Activated CD4-positive, alpha-beta memory T cell treated with anti-CD3 and anti-CD28 coated beads, Interleukin-2, amount 10 ng/mL, durations not matched to agents 7 days and 5 days (primary cell): ENCODE results near the gene KTN1. TPM values are rescaled to one million over a fixed set of nuclear protein-coding genes. Genes with fewer than 3 reads are reported as not detected.

Source experiments
- CTCF ChIA-PET: fragments of 350-600 bp; sonication (Branson Sonifier 250); formaldehyde crosslinking; loops from one replicate; lab custom pipeline; 2021; ENCODE audit warnings: antibody characterized with exemption, inconsistent platforms; lab: Charles Lee
- POLR2A ChIA-PET: fragments of 350-600 bp; sonication (Branson Sonifier 250); formaldehyde crosslinking; loops from one replicate; lab custom pipeline; 2021; ENCODE audit warnings: antibody characterized with exemption; lab: Charles Lee
- DNase-seq: peaks from one replicate; pipeline ENCODE4 v3.0.0-alpha.2; 2020
- H3K27ac Mint-ChIP-seq: one replicate; pipeline ENCODE4 v1.8.0; 2021; ENCODE audit warnings: mild to moderate bottlenecking, mixed read lengths
- H3K27me3 Mint-ChIP-seq: one replicate; pipeline ENCODE4 v1.8.0; 2021; ENCODE audit warnings: mixed read lengths
- H3K36me3 Mint-ChIP-seq: one replicate; pipeline ENCODE4 v1.8.0; 2021; ENCODE audit warnings: low read depth, mixed read lengths
- H3K4me1 Mint-ChIP-seq: one replicate; pipeline ENCODE4 v1.8.0; 2021; ENCODE audit warnings: mixed read lengths
- H3K4me3 Mint-ChIP-seq: one replicate; pipeline ENCODE4 v1.8.0; 2021; ENCODE audit warnings: mild to moderate bottlenecking, mixed read lengths
- H3K9me3 Mint-ChIP-seq: one replicate; pipeline ENCODE4 v1.8.0; 2021; ENCODE audit warnings: mixed read lengths
- total RNA-seq, 2 experiments: library from RNA; stranded (reverse); gene quantifications; one replicate each; pipeline ENCODE4 v1.2.3, GENCODE V29; 2021

Gene KTN1
- total RNA-seq, 2 experiments from 2014 or later, result 96.7 to 99.9 TPM

DNA sequence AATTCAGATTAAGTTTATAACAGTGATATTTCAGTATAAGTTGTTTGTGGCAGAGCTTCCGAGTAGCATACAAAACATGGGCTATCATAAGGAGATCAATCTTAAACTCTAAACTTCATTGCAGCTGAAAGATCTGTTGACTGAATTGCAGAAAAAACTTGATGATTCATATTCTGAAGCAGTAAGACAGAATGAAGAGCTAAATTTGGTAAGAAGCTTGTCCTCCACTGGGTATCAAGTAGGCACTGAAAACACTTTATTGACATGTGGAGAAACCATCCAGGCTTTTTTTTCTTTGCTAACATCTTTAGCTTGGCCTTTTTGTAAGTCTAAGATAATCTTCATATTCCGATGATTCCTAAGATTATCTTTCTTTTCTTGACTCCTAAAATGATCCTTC, 93.0 kb downstream of the KTN1 start:
- H3K27me3 Mint-ChIP-seq, result no peaks in the 10 kb centered on the region
- POLR2A ChIA-PET, result interaction anchor here (0.6 to 0.9 kb wide), 2 partner anchors 9 to 40 kb away, joined by 3 read pairs; no protein-coding TSS in a partner anchor
- no peak overlapping the region for H3K4me3 Mint-ChIP-seq
- peaks cover 40% of the 10 kb centered on the region for H3K36me3 Mint-ChIP-seq
- H3K27ac Mint-ChIP-seq, result no peak overlapping the region
- CTCF ChIA-PET, result interaction anchor here (0.6 kb wide), 1 partner anchor 701 kb away, joined by 3 read pairs; no protein-coding TSS in a partner anchor
- peaks cover 3% of the 10 kb centered on the region for H3K4me1 Mint-ChIP-seq
- DNase-seq, result no peak
- no peaks in the 10 kb centered on the region for H3K9me3 Mint-ChIP-seq

DNA sequence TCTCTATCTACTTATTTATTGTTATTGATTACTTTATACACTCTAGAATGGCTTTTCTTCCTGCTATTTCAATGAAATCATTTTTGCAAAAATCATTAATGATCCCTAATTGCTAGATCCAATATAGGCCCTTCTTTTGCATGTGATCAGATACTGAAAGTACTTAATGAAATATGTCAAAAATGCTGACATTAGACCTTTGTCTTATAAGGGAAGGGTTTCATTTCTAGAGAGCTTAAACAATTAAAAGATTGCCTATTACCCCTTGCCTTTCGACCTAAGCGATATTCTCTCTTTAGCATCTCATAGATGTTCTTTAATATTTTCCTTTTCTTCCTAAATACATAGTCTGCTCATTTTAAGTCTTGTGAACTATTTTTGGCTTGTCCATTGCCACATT, 101.1 kb downstream of the KTN1 start:
- Mint-ChIP-seq H3K27me3 (no peaks in the 10 kb centered on the region), H3K27ac (no peak overlapping the region), H3K4me3 (no peak overlapping the region), H3K36me3 (peaks cover 30% of the 10 kb centered on the region), H3K4me1 (no peaks in the 10 kb centered on the region), H3K9me3 (no peaks in the 10 kb centered on the region)
- ChIA-PET CTCF (no interaction called here), POLR2A (no interaction called here)
- DNase-seq, result no peak

DNA sequence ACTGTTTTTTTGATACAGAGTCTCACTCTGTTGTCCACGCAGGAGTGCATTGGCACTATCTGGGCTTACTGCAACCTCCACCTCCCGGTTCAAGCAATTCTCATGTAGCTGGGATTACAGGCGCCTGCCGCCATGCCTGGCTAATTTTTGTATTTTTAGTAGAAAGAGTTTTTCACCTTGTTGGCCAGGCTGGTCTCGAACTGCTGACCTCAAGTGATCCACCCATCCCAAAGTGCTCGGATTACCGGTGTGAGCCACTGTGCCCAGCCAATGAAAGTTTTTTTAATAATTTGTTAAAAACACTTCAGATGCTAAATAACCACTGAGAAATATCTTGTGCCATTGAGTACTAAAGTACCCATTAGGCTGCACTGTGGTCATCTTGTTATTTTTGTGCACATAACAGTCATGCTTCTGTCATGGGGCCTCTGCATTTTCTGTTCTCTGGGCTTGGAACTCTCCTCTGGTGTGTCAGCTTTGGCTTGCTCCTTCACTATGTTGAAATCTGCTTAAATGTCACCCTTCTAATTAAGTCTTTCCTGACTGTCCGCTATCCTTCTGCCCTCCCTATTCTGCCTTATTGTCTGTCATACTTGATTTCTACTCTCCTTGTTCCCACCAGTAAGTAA, 105.1 kb downstream of the KTN1 start:
- Mint-ChIP-seq H3K4me1 (peaks cover 4% of the 10 kb centered on the region), H3K4me3 (no peak overlapping the region), H3K36me3 (peaks cover 25% of the 10 kb centered on the region), H3K27ac (no peak overlapping the region), H3K27me3 (no peaks in the 10 kb centered on the region), H3K9me3 (no peaks in the 10 kb centered on the region)
- no peak for DNase-seq
- ChIA-PET POLR2A (no interaction called here), CTCF (no interaction called here)

DNA sequence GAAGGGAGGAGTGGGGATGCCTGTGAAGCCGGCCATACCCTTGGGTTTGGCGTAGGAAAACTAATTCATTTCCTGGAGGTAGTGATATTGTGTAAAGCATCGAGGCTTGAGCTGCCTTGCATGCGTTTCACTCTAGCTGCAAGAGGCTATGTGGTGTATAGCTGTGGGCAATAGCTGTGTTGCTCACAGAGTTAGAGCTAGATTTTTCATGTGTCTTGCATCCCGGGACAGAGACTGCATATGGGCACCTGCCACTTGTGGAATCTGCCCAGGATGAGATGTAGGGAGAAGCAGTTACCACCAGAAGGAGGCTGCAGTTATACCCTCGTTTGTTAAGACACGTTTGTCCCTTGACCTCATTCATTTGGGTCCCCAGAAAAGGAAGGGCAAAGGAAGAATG, 106.7 kb downstream of the KTN1 start:
- Mint-ChIP-seq H3K4me3 (no peak overlapping the region), H3K27ac (no peak overlapping the region), H3K4me1 (peaks cover 7% of the 10 kb centered on the region), H3K36me3 (peaks cover 25% of the 10 kb centered on the region), H3K9me3 (no peaks in the 10 kb centered on the region), H3K27me3 (no peaks in the 10 kb centered on the region)
- ChIA-PET POLR2A (no interaction called here), CTCF (interaction anchor here (1.2 kb wide), 1 partner anchor 22 kb away, joined by 5 read pairs; no protein-coding TSS in a partner anchor)
- no peak for DNase-seq

DNA sequence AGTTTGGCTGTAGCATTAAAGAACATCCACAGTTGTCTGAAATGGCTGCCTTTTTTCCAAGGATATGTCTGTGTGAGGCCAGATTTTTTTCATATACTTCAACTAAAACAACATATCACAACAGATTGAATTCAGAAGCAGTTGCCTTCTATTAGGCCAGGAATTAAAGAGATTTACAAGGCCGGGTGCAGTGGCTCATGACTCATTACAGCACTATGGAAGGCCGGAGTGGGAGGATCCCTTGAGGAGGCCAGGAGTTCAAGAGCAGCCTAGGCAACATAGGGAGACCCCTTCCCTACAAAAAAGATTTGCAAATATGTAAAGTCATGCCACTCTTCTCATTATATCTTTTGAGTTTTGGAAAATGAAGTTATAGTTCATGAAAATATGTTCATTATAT, 108.6 kb downstream of the KTN1 start:
- Mint-ChIP-seq H3K36me3 (peaks cover 18% of the 10 kb centered on the region), H3K27ac (no peak overlapping the region), H3K27me3 (no peaks in the 10 kb centered on the region), H3K4me3 (no peak overlapping the region), H3K9me3 (no peaks in the 10 kb centered on the region), H3K4me1 (peaks cover 7% of the 10 kb centered on the region)
- no peak for DNase-seq
- ChIA-PET CTCF (no interaction called here), POLR2A (no interaction called here)

DNA sequence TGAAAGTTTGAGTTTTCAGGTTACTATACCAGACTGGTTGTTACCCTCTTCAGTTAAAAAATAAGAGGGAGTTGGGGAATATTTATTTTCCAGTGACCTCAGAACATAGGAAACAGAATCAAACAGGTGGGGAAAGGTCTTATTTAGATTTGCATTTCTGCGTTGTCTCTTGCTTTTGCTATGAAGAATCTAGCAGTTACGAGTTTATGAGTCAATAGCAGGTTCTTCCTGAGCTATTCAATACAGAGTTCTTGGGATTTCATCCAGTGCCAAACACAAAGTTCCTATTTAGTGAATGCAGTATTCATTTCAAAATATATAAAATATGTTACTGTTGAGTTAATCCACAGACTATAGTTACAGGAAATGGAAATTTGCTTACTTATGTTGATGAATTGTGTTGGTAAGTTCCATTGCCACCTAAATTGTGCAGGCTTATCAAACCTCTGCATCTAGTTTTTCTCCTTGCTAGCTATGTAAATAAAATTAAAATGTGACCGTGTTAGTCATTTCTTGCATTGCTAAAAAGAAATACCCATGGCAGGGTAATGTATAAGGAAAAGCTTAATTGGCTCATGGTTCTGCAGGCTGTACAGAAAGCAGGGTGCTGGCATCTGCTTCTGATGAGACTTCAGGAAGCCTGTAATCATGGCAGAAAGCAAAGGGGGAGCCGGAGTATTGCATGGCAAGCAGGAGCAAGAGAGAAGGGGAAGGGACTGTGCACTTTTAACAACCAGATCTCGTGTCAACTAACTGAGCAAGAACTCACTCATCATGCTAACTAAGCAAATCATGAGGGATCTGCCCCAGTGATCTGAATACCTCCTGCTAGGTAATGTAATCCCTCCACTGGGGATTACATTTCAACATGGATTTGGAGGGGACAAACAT, 110.2 kb downstream of the KTN1 start:
- DNase-seq, result no peak
- H3K36me3 Mint-ChIP-seq, result peaks cover 10% of the 10 kb centered on the region
- no peaks in the 10 kb centered on the region for H3K27me3 Mint-ChIP-seq
- no peaks in the 10 kb centered on the region for H3K9me3 Mint-ChIP-seq
- H3K27ac Mint-ChIP-seq, result no peak overlapping the region
- H3K4me3 Mint-ChIP-seq, result no peak overlapping the region
- CTCF ChIA-PET, result interaction anchor here (0.6 kb wide), 1 partner anchor 30 kb away, joined by 3 read pairs; no protein-coding TSS in a partner anchor
- H3K4me1 Mint-ChIP-seq, result peaks cover 7% of the 10 kb centered on the region
- POLR2A ChIA-PET, result no interaction called here

DNA sequence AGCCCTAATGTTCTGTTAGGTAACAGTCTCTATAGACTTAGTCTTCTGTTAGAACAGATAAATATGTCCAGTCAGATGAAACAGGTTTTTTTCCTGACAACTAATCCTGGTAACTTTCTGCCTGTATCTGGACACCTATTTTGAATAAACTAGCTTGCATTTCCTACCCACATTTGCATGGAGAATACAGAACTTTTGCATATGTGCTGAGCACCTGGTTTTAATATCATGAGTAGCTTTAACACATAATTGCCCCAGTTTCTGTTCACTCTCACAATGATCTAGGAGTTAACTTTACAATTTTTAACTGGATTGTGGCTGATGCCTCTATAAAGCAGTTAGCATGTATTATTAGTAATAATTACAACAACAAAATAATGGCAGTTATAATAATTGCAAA, 111.7 kb downstream of the KTN1 start:
- Mint-ChIP-seq H3K9me3 (no peaks in the 10 kb centered on the region), H3K27ac (no peak overlapping the region), H3K4me1 (peaks cover 7% of the 10 kb centered on the region), H3K27me3 (no peaks in the 10 kb centered on the region), H3K36me3 (peaks cover 6% of the 10 kb centered on the region), H3K4me3 (no peak overlapping the region)
- POLR2A ChIA-PET, result no interaction called here
- no peak for DNase-seq
- CTCF ChIA-PET, result no interaction called here

DNA sequence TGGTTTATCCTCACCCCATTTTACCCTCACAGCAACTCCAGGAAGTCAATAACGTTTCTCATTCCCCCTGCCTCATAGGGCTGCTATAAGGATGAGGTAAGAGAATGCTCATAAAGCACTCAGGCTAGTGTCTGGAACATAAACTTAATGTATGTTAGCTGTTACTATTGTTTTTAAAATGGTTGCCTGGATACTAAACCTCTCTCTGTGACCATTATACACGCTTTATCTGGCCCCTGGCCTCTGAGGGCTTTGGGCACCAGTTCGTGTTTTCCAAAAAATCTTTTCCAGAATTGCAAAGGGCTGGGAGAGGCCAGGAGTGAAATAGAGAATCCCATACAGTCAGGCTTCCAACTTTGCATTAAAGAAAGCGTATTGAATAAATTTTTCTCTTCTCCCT, 113.9 kb downstream of the KTN1 start:
- Mint-ChIP-seq H3K4me1 (peaks cover 7% of the 10 kb centered on the region), H3K9me3 (no peaks in the 10 kb centered on the region), H3K4me3 (no peak overlapping the region), H3K36me3 (no peaks in the 10 kb centered on the region), H3K27ac (no peak overlapping the region), H3K27me3 (no peaks in the 10 kb centered on the region)
- ChIA-PET POLR2A (no interaction called here), CTCF (no interaction called here)
- DNase-seq, result no peak

DNA sequence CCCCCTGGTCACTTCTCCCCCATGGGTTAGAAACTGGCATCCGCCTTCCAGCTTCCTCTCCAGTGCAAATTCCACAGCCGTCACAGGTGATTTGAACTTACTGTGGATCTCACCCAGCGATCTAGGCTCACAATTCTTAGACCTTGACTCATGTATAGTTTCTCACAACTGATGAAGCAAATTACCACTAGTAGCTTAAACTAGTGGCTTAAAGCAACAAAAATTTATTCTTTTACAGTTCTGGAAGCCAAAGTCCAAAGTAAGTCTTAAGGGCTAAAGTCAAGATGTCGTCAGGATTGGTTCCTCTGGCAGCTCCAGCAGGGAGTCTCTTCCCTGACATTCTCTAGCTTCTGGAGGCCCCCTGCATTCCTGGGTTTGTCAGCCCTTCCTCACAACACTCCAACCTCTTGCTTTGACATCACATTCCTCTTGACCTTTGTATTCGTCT, 117.4 kb downstream of the KTN1 start:
- Mint-ChIP-seq H3K27me3 (no peaks in the 10 kb centered on the region), H3K4me3 (no peak overlapping the region), H3K27ac (no peak overlapping the region), H3K36me3 (no peaks in the 10 kb centered on the region), H3K9me3 (no peaks in the 10 kb centered on the region), H3K4me1 (no peaks in the 10 kb centered on the region)
- CTCF ChIA-PET, result no interaction called here
- no peak for DNase-seq
- POLR2A ChIA-PET, result no interaction called here

DNA sequence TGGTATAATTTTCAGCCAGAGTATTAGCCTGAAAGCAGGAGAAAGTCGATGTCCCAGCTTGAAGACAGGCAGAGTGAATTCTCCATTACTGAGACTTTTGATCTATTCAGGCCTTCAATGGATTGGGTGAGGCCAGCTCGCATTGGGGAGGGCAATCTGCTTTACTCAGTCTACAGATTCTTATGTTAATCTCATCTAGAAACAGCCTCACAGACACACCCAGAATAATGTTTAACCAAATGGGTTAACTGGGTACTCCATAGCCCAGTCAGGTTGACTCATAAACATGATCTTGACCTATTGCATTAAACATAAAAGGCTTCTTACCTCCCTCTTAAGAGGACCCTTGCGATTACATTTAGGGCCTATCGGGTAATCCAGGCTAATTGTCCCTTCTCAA, 118.0 kb downstream of the KTN1 start:
- Mint-ChIP-seq H3K27me3 (no peaks in the 10 kb centered on the region), H3K9me3 (no peaks in the 10 kb centered on the region), H3K4me1 (no peaks in the 10 kb centered on the region), H3K27ac (no peak overlapping the region), H3K36me3 (no peaks in the 10 kb centered on the region), H3K4me3 (no peak overlapping the region)
- POLR2A ChIA-PET, result no interaction called here
- DNase-seq, result no peak
- CTCF ChIA-PET, result no interaction called here

DNA sequence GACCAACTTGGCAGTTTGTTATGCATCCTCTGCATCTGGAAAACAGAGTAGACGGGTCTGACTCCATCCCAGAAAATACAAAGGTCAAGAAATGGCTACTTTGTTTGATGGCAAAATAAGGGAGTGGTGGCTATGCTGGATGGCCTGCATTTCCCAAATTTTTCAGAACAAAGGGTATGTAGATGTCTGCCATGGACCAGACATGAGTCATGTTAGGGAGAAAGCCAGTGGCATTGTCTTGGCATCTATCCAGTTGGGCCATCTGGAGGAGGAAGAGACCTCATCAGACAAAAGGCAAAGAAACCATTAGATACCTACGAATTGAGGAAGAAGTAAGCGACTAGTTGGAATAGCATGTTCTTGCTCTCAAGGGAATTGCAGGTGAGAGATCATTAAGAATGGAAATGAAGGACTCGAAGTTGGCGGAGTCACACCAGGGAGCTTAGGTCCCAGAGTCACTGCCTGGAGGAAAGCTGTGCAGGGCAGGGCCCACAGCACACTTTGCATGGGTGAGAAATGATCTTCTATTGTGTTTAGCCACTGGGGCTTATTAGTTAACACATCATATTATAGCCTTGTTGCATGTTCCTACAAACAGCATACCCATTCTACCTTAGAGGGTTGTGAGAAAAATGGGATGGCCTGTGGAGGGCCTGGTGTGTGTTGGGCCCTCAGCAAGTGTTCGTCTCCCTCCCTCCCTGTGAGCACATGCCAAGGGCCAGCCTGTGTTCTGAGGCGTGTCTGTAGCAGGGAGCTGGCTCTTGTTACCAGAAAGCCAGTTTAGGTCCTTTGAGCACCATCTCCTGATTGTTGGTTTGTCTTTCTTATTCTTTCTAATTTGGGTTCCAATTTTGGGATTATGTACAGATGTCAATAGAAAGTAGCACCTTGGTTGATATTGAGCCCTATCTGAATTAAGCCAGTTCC, 119.4 kb downstream of the KTN1 start:
- CTCF ChIA-PET, result no interaction called here
- H3K4me1 Mint-ChIP-seq, result no peaks in the 10 kb centered on the region

DNA sequence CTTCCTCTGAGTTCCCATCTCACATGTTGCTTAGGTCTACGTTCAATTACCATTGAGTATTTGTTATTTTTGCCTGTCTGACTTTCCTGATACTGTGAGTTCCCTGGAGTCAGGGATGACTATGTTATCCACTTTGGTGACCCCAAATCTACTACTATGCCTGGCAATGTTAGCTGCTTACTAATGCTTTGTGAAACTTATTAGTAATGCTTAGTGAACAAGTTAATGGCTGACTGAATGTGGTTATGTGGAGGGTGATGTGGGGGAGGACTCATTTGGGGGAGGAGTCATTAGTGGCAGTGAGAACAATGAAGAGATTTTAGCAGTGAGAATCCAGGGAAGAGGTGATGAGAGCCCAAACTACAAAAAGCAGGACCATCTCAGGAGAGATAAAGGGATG, 121.6 kb downstream of the KTN1 start:
- no peak for DNase-seq
- ChIA-PET CTCF (no interaction called here), POLR2A (no interaction called here)
- Mint-ChIP-seq H3K27ac (no peak overlapping the region), H3K27me3 (no peaks in the 10 kb centered on the region), H3K36me3 (no peaks in the 10 kb centered on the region), H3K9me3 (no peaks in the 10 kb centered on the region), H3K4me3 (no peak overlapping the region), H3K4me1 (no peaks in the 10 kb centered on the region)

More for the DNA sequence above, 119.4 kb downstream of the KTN1 start:
- Mint-ChIP-seq H3K36me3 (no peaks in the 10 kb centered on the region), H3K4me3 (no peak overlapping the region), H3K27ac (no peak overlapping the region), H3K27me3 (no peaks in the 10 kb centered on the region), H3K9me3 (no peaks in the 10 kb centered on the region)
- POLR2A ChIA-PET, result no interaction called here
- no peak for DNase-seq

DNA sequence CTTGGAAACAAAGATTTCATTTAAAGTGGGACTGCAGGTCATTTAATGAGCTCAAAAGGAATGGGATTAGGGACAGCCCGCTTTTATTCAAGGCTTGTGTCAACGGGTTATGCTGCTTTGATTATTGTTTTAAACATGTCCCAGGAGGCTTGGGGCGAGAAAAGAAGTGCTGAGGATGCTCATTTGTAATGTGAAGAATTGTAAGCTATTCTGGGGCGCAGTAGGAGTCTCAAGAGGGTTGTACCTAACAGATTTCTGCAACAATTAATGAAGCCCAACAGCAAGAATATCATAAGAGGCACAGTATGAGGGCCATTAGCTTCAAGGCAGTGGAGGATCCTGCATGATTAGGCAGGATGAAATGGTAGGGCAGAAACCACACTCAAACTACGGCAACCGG, 122.5 kb downstream of the KTN1 start:
- DNase-seq, result no peak
- no peaks in the 10 kb centered on the region for H3K36me3 Mint-ChIP-seq
- H3K9me3 Mint-ChIP-seq, result no peaks in the 10 kb centered on the region
- no peaks in the 10 kb centered on the region for H3K4me1 Mint-ChIP-seq
- no peak overlapping the region for H3K4me3 Mint-ChIP-seq
- H3K27me3 Mint-ChIP-seq, result no peaks in the 10 kb centered on the region
- POLR2A ChIA-PET, result no interaction called here
- CTCF ChIA-PET, result no interaction called here
- H3K27ac Mint-ChIP-seq, result no peak overlapping the region
